Breast epithelium (tissue), 3 donors: ENCODE measurements around the gene PCDHA8.

Experiments
- POLR2A ChIP-seq: fragments of 450-650 bp; IDR thresholded peaks from one replicate; pipeline ENCODE4 v1.6.1; 2016; ENCODE audit warnings: antibody characterized with exemption, mild to moderate bottlenecking, moderate library complexity
- POLR2AphosphoS5 ChIP-seq, 3 donors: sonication (generic); formaldehyde crosslinking; IDR thresholded peaks; one replicate each; pipeline ENCODE4 v1.6.1; 2017; ENCODE audit warnings: antibody characterized with exemption in 3 of 3
- TF ChIP-seq, protein P1 (sequence below), 3 donors: fragments of 450-650 bp; IDR thresholded peaks; one replicate each; pipeline ENCODE4 v1.5.1; 2016 to 2017; ENCODE audit warnings: antibody characterized with exemption in 3 of 3, mild to moderate bottlenecking in 3 of 3, moderate library complexity in 3 of 3

DNA sequence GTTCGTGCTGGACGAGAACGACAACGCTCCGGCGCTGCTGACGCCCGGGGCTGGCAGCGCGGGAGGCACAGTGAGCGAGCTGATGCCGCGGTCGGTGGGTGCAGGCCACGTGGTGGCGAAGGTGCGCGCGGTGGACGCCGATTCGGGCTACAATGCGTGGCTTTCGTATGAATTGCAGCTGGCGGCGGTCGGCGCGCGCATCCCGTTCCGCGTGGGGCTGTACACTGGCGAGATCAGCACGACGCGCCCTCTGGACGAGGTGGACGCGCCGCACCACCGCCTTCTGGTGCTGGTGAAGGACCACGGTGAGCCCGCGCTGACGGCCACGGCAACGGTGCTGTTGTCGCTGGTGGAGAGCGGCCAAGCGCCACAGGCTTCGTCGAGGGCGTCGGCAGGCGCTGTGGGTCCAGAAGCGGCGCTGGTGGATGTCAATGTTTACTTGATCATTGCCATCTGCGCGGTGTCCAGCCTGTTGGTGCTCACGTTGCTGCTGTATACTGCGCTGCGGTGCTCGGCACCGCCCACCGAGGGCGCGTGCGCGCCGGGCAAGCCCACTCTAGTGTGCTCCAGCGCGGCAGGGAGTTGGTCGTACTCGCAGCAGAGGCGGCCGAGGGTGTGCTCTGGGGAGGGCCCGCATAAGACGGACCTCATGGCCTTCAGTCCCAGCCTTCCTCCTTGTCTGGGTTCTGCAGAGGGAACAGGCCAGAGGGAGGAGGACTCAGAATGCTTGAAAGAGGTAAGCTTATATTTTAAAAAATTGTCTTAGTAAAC is 43.1 kb downstream of the PCDHA8 start:
- TF ChIP-seq, protein P1, sequence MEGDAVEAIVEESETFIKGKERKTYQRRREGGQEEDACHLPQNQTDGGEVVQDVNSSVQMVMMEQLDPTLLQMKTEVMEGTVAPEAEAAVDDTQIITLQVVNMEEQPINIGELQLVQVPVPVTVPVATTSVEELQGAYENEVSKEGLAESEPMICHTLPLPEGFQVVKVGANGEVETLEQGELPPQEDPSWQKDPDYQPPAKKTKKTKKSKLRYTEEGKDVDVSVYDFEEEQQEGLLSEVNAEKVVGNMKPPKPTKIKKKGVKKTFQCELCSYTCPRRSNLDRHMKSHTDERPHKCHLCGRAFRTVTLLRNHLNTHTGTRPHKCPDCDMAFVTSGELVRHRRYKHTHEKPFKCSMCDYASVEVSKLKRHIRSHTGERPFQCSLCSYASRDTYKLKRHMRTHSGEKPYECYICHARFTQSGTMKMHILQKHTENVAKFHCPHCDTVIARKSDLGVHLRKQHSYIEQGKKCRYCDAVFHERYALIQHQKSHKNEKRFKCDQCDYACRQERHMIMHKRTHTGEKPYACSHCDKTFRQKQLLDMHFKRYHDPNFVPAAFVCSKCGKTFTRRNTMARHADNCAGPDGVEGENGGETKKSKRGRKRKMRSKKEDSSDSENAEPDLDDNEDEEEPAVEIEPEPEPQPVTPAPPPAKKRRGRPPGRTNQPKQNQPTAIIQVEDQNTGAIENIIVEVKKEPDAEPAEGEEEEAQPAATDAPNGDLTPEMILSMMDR (IDR thresholded peaks at IDR 0.05): no peak
- TF ChIP-seq POLR2AphosphoS5 (IDR thresholded peaks at IDR 0.05) (no peak), POLR2A (no peak)
